Measurements from ENCODE around the gene SALL4. TPM values are rescaled to one million over a fixed set of nuclear protein-coding genes. Genes with fewer than 3 reads are reported as not detected.

The SALL4 gene
- total and polyA plus RNA-seq, 2 experiments from 2014 or later: 122 to 227 TPM

DNA sequence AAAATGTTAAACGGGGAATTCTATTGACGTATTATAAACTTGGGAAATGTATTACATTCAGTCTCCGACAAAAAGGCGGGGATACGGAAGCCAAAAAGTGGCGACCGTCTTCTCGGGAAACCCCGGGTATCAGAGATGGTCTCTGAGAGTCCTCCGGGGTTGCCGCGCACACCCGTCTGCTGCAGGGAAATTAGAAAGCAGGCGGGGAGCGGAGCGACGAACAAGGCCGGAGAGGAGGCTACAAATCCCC is 1.5 kb downstream of the SALL4 start:
- H3K4me1 Mint-ChIP-seq: peaks cover 43% of the 10 kb centered on the region
- peak overlapping the region; percentile 80 for H3K4me2 ChIP-seq
- H3K36me3 ChIP-seq (ENCODE audit: insufficient read depth): no peaks in the 10 kb centered on the region
- H3K4me1 ChIP-seq (ENCODE audit: insufficient read depth): peaks cover 23% of the 10 kb centered on the region
- DNase-seq (ENCODE audit: low spot score): peak; percentile 51
- H3K27ac ChIP-seq (ENCODE audit: low read depth): peak overlapping the region; percentile 97
- H3K4me3 ChIP-seq: peak overlapping the region; percentile 76
- ATAC-seq: no peak
- TF ChIP-seq POLR2AphosphoS5 (IDR thresholded peaks at IDR 0.05; ENCODE audit: low read depth) (no peak), NANOG (IDR thresholded peaks at IDR 0.05; ENCODE audit: borderline replicate concordance) (no peak), JUNB (IDR thresholded peaks at IDR 0.05; ENCODE audit: unreplicated experiment) (no peak), EZH2 (IDR thresholded peaks at IDR 0.05; ENCODE audit: low read depth, unreplicated experiment) (no peak), ZNF331 (CRISPR knock-in tag; IDR thresholded peaks at IDR 0.05; ENCODE audit: low read depth) (no peak), EZH2phosphoT487 (IDR thresholded peaks at IDR 0.05; ENCODE audit: unreplicated experiment) (no peak), STAT1 (IDR thresholded peaks at IDR 0.05; ENCODE audit: unreplicated experiment) (no peak), ZNF114 (CRISPR knock-in tag; IDR thresholded peaks at IDR 0.05) (no peak), CREB1 (CRISPR knock-in tag; IDR thresholded peaks at IDR 0.05; ENCODE audit: low read depth) (no peak)
- TF ChIP-seq, protein P1, sequence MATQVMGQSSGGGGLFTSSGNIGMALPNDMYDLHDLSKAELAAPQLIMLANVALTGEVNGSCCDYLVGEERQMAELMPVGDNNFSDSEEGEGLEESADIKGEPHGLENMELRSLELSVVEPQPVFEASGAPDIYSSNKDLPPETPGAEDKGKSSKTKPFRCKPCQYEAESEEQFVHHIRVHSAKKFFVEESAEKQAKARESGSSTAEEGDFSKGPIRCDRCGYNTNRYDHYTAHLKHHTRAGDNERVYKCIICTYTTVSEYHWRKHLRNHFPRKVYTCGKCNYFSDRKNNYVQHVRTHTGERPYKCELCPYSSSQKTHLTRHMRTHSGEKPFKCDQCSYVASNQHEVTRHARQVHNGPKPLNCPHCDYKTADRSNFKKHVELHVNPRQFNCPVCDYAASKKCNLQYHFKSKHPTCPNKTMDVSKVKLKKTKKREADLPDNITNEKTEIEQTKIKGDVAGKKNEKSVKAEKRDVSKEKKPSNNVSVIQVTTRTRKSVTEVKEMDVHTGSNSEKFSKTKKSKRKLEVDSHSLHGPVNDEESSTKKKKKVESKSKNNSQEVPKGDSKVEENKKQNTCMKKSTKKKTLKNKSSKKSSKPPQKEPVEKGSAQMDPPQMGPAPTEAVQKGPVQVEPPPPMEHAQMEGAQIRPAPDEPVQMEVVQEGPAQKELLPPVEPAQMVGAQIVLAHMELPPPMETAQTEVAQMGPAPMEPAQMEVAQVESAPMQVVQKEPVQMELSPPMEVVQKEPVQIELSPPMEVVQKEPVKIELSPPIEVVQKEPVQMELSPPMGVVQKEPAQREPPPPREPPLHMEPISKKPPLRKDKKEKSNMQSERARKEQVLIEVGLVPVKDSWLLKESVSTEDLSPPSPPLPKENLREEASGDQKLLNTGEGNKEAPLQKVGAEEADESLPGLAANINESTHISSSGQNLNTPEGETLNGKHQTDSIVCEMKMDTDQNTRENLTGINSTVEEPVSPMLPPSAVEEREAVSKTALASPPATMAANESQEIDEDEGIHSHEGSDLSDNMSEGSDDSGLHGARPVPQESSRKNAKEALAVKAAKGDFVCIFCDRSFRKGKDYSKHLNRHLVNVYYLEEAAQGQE (IDR thresholded peaks at IDR 0.05; ENCODE audit: unreplicated experiment): no peak
- TF ChIP-seq, protein P2, sequence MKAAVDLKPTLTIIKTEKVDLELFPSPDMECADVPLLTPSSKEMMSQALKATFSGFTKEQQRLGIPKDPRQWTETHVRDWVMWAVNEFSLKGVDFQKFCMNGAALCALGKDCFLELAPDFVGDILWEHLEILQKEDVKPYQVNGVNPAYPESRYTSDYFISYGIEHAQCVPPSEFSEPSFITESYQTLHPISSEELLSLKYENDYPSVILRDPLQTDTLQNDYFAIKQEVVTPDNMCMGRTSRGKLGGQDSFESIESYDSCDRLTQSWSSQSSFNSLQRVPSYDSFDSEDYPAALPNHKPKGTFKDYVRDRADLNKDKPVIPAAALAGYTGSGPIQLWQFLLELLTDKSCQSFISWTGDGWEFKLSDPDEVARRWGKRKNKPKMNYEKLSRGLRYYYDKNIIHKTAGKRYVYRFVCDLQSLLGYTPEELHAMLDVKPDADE (IDR thresholded peaks at IDR 0.05): no peak
- TF ChIP-seq, protein P3, sequence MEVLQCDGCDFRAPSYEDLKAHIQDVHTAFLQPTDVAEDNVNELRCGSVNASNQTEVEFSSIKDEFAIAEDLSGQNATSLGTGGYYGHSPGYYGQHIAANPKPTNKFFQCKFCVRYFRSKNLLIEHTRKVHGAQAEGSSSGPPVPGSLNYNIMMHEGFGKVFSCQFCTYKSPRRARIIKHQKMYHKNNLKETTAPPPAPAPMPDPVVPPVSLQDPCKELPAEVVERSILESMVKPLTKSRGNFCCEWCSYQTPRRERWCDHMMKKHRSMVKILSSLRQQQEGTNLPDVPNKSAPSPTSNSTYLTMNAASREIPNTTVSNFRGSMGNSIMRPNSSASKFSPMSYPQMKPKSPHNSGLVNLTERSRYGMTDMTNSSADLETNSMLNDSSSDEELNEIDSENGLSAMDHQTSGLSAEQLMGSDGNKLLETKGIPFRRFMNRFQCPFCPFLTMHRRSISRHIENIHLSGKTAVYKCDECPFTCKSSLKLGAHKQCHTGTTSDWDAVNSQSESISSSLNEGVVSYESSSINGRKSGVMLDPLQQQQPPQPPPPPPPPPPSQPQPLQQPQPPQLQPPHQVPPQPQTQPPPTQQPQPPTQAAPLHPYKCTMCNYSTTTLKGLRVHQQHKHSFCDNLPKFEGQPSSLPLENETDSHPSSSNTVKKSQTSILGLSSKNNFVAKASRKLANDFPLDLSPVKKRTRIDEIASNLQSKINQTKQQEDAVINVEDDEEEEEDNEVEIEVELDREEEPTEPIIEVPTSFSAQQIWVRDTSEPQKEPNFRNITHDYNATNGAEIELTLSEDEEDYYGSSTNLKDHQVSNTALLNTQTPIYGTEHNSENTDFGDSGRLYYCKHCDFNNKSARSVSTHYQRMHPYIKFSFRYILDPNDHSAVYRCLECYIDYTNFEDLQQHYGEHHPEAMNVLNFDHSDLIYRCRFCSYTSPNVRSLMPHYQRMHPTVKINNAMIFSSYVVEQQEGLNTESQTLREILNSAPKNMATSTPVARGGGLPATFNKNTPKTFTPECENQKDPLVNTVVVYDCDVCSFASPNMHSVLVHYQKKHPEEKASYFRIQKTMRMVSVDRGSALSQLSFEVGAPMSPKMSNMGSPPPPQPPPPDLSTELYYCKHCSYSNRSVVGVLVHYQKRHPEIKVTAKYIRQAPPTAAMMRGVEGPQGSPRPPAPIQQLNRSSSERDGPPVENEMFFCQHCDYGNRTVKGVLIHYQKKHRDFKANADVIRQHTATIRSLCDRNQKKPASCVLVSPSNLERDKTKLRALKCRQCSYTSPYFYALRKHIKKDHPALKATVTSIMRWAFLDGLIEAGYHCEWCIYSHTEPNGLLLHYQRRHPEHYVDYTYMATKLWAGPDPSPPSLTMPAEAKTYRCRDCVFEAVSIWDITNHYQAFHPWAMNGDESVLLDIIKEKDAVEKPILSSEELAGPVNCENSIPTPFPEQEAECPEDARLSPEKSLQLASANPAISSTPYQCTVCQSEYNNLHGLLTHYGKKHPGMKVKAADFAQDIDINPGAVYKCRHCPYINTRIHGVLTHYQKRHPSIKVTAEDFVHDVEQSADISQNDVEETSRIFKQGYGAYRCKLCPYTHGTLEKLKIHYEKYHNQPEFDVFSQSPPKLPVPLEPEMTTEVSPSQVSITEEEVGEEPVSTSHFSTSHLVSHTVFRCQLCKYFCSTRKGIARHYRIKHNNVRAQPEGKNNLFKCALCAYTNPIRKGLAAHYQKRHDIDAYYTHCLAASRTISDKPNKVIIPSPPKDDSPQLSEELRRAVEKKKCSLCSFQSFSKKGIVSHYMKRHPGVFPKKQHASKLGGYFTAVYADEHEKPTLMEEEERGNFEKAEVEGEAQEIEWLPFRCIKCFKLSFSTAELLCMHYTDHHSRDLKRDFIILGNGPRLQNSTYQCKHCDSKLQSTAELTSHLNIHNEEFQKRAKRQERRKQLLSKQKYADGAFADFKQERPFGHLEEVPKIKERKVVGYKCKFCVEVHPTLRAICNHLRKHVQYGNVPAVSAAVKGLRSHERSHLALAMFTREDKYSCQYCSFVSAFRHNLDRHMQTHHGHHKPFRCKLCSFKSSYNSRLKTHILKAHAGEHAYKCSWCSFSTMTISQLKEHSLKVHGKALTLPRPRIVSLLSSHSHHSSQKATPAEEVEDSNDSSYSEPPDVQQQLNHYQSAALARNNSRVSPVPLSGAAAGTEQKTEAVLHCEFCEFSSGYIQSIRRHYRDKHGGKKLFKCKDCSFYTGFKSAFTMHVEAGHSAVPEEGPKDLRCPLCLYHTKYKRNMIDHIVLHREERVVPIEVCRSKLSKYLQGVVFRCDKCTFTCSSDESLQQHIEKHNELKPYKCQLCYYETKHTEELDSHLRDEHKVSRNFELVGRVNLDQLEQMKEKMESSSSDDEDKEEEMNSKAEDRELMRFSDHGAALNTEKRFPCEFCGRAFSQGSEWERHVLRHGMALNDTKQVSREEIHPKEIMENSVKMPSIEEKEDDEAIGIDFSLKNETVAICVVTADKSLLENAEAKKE (CRISPR knock-in tag; IDR thresholded peaks at IDR 0.05): no peak
- TF ChIP-seq, protein P4, sequence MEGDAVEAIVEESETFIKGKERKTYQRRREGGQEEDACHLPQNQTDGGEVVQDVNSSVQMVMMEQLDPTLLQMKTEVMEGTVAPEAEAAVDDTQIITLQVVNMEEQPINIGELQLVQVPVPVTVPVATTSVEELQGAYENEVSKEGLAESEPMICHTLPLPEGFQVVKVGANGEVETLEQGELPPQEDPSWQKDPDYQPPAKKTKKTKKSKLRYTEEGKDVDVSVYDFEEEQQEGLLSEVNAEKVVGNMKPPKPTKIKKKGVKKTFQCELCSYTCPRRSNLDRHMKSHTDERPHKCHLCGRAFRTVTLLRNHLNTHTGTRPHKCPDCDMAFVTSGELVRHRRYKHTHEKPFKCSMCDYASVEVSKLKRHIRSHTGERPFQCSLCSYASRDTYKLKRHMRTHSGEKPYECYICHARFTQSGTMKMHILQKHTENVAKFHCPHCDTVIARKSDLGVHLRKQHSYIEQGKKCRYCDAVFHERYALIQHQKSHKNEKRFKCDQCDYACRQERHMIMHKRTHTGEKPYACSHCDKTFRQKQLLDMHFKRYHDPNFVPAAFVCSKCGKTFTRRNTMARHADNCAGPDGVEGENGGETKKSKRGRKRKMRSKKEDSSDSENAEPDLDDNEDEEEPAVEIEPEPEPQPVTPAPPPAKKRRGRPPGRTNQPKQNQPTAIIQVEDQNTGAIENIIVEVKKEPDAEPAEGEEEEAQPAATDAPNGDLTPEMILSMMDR (conservative IDR thresholded peaks at IDR 0.05; ENCODE audit: low read depth in 2 of 2): no peak
- no peaks in the 10 kb centered on the region for H3F3A ChIP-seq (replicated peaks; ENCODE audit: low read depth)
- H3K9me2 ChIP-seq (ENCODE audit: insufficient read depth): no peaks in the 10 kb centered on the region
- H3K27ac Mint-ChIP-seq: peak overlapping the region; percentile 99
- H3K79me2 ChIP-seq (replicated peaks; ENCODE audit: insufficient read depth): peaks cover 60% of the 10 kb centered on the region
- H3K9me3 Mint-ChIP-seq: no peaks in the 10 kb centered on the region
- H3K27me3 ChIP-seq (ENCODE audit: insufficient read depth): no peaks in the 10 kb centered on the region
- peaks cover 10% of the 10 kb centered on the region for H4K20me1 ChIP-seq (replicated peaks; ENCODE audit: insufficient read depth)
- peaks cover 25% of the 10 kb centered on the region for H3K27me3 Mint-ChIP-seq (ENCODE audit: insufficient read depth, low read depth, poor library complexity)
- peaks cover 27% of the 10 kb centered on the region for H3K36me3 Mint-ChIP-seq (ENCODE audit: low read depth)
- H3K4me3 Mint-ChIP-seq: peak overlapping the region; percentile 97
- no peak overlapping the region for H2AFZ ChIP-seq

Measured in GM23338 (cell line).